Measurements from ENCODE around the gene PTTG1IP. TPM values are rescaled to one million over a fixed set of nuclear protein-coding genes. Genes with fewer than 3 reads are reported as not detected.

PTTG1IP gene
- polyA plus RNA-seq, 1 experiment = 249 TPM

DNA sequence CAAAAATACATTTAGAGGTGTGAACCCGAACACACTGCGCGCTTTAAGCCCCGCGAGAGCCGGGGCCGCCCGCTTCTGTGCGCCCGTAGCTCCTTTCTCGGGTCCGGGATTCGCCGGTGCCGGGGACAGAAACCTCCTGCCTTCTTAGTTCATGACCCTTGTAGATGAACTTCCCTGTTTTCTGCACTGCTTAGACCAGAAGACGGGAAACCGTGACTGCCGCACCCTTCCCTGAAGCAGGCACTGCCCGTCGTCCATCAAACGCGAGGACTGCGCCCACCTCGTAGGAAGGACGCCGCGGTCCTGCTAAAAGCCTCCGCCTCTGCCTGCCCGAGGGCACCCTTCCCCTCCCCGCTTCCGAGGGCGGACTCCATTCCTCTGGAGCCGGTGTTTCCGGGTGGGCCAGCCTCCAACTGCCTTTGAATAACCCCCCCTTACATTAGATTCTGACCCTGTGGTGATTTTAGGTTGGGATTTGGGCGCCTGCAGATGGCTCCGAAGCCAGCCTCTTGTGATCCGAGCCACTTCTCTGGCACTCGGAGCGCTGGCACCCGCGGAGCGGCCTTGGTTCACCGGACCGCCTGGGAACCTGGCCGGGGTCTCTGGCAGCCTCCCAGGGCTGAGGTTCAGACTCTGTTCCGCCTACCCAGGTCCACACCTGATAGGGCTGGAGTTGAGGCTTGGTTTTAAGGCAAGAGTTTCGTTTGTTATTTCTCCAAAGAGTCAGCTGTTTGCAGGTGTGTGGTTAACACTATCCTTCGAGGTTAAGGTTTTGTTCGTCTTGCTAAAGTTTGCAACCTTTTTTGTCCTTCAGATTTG lies 1.2 kb upstream of the PTTG1IP start:
- Histone ChIP-seq H3K4me3 (ENCODE audit: low read depth, low read length) (peak overlapping the region; percentile 68), H3K27me3 (ENCODE audit: control insufficient read depth, insufficient read depth, low read length) (no peaks in the 10 kb centered on the region), H3K9me3 (ENCODE audit: control insufficient read depth, insufficient read depth, low read length) (no peaks in the 10 kb centered on the region; the same call in 1 of the 2 replicates), H3K27ac (ENCODE audit: low read depth, low read length) (peak overlapping the region; percentile 52)
- DNase-seq (ENCODE audit: low read depth, low spot score) = no peak
- ChIA-PET POLR2A (interaction anchor here (1.1 to 1.8 kb wide), 3 partner anchors 22 to 73 kb away, joined by 3 to 5 read pairs (median 3); partner anchors contain the start of gene UBE2G2), CTCF (interaction anchor here (0.5 to 1.2 kb wide), 4 partner anchors 18 to 256 kb away, joined by 3 to 6 read pairs (median 4); no protein-coding TSS in a partner anchor)
- TF ChIP-seq, protein P1, sequence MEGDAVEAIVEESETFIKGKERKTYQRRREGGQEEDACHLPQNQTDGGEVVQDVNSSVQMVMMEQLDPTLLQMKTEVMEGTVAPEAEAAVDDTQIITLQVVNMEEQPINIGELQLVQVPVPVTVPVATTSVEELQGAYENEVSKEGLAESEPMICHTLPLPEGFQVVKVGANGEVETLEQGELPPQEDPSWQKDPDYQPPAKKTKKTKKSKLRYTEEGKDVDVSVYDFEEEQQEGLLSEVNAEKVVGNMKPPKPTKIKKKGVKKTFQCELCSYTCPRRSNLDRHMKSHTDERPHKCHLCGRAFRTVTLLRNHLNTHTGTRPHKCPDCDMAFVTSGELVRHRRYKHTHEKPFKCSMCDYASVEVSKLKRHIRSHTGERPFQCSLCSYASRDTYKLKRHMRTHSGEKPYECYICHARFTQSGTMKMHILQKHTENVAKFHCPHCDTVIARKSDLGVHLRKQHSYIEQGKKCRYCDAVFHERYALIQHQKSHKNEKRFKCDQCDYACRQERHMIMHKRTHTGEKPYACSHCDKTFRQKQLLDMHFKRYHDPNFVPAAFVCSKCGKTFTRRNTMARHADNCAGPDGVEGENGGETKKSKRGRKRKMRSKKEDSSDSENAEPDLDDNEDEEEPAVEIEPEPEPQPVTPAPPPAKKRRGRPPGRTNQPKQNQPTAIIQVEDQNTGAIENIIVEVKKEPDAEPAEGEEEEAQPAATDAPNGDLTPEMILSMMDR (IDR thresholded peaks at IDR 0.05; ENCODE audit: low read depth, low read length) = no peak

DNA sequence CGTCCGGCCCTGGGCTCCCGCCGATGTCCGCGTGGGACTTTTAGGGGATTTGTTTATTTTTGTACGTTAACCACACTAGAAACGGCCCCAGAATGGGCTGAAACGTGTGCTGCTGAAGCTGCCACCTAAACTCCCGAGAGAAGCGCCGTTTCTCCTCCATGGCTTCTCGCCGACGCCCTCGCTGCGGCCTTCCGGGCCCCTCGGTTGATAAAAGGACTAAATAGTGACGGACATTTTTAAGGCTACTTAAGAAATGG lies 678 bp upstream of the PTTG1IP start:
- ChIA-PET CTCF (interaction anchor here (0.5 kb wide), 1 partner anchor 58 kb away, joined by 6 read pairs; no protein-coding TSS in a partner anchor), POLR2A (interaction anchor here (0.6 to 2.8 kb wide), 8 partner anchors 9 to 177 kb away, joined by 3 to 30 read pairs (median 4); partner anchors contain the start of genes SLX9 and UBE2G2)
- Histone ChIP-seq H3K9me3 (ENCODE audit: control insufficient read depth, insufficient read depth, low read length) (no peaks in the 10 kb centered on the region; the same call in 1 of the 2 replicates), H3K27ac (ENCODE audit: low read depth, low read length) (peak overlapping the region; percentile 52), H3K4me3 (ENCODE audit: low read depth, low read length) (peak overlapping the region; percentile 68), H3K27me3 (ENCODE audit: control insufficient read depth, insufficient read depth, low read length) (no peaks in the 10 kb centered on the region)
- TF ChIP-seq, protein P1 (IDR thresholded peaks at IDR 0.05; ENCODE audit: low read depth, low read length) = no peak
- no peak for DNase-seq (ENCODE audit: low read depth, low spot score)

DNA sequence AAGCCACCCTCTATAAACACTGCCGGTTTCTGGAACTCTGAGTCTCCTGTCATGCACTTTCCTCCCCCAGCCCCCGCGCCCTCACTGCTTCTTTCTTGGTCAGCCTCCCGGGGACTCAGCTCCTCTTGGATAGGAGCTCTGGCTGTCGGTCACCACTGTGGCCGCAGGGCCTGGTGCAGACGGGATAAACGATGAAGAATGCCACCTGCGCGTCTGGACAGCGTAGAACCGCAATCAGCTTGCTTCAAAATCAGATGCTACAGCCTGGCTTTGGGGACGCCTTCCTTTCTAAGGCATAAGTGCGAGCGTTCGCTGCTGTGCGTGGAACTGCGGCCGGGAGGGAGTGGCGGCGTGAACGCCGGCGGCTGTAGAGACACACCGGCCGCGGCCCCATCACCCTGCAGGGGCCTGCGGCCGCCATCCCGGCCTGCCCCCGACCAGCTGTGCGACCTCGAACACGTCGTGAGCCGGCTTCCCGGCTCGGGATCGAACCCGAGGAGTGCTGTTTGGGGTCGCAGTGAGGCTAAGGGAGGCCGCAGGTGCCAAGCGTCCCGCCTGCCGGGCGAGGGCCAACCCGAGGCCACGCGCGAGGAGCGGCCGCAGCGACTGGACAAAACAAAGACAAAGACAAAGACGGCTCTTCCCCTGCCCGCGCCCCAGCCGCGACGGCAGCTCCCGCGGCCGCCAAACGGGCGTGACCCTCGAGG lies 688 bp downstream of the PTTG1IP start:
- Histone ChIP-seq H3K27me3 (ENCODE audit: control insufficient read depth, insufficient read depth, low read length) (no peaks in the 10 kb centered on the region), H3K9me3 (ENCODE audit: control insufficient read depth, insufficient read depth, low read length) (no peaks in the 10 kb centered on the region; the same call in 1 of the 2 replicates), H3K27ac (ENCODE audit: low read depth, low read length) (peak overlapping the region; percentile 68), H3K4me3 (ENCODE audit: low read depth, low read length) (peak overlapping the region; percentile 88)
- TF ChIP-seq, protein P1 (IDR thresholded peaks at IDR 0.05; ENCODE audit: low read depth, low read length) = no peak
- POLR2A ChIA-PET = interaction anchor here (1.1 to 2.8 kb wide), 4 partner anchors 10 to 178 kb away, joined by 3 to 30 read pairs (median 4); partner anchors contain the start of gene UBE2G2
- CTCF ChIA-PET = no interaction called here
- DNase-seq (ENCODE audit: low read depth, low spot score) = no peak

DNA sequence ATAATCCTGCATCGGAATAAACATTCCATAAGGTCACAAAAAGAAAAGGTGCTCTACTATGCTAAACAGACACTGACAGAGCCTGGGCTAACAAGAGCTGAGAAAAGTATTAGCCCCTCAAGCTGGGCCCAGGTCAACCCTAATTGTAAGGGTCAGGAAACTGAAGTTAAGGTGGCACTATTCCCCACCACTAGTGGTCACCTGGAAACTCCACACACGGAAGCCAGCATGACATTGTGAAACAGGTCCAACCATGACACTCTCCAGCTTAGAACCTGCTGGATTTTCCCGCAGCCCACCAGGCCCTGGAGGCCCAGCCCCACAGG lies 1.2 kb downstream of the PTTG1IP start:
- H3K9me3 ChIP-seq (ENCODE audit: control insufficient read depth, insufficient read depth, low read length) = no peaks in the 10 kb centered on the region; the same call in 1 of the 2 replicates
- no peak overlapping the region for H3K27ac ChIP-seq (ENCODE audit: low read depth, low read length)
- TF ChIP-seq, protein P1 (IDR thresholded peaks at IDR 0.05; ENCODE audit: low read depth, low read length) = no peak
- H3K27me3 ChIP-seq (ENCODE audit: control insufficient read depth, insufficient read depth, low read length) = no peaks in the 10 kb centered on the region
- H3K4me3 ChIP-seq (ENCODE audit: low read depth, low read length) = peak overlapping the region; percentile 88
- POLR2A ChIA-PET = interaction anchor here (2.8 kb wide), 1 partner anchor 55 kb away, joined by 30 read pairs; no protein-coding TSS in a partner anchor
- CTCF ChIA-PET = no interaction called here
- DNase-seq (ENCODE audit: low read depth, low spot score) = no peak

Measured in AG04450 (cell line).